ENCODE measurements around the gene SRP54.
"Not testable (repeated sequence)": the region's sequence is repeated elsewhere in the genome, so short reads cannot be mapped to it uniquely, and the experiment has no call there.

Gene SRP54

GRCh38 chr14:35052637-35053036, 69.8 kb downstream of the SRP54 start:
- Histone ChIP-seq H2BK120ac (ENCODE audit: insufficient read depth, low read length, poor library complexity) (no peak overlapping the region), H2BK12ac (ENCODE audit: low read length) (no peak overlapping the region), H3K4me1 (ENCODE audit: control insufficient read depth in 1 of 2, insufficient read depth in 2 of 2, low read length in 2 of 2) (no peaks in the 10 kb centered on the region), H2AFZ (ENCODE audit: insufficient read depth, low read length, poor library complexity) (no peak overlapping the region), H3K9ac (ENCODE audit: low read length) (no peak overlapping the region), H3K4me3 (ENCODE audit: low read depth, low read length) (no peak overlapping the region), H2AK5ac (ENCODE audit: low read length) (no peak overlapping the region), H4K8ac (ENCODE audit: low read depth, low read length) (no peak overlapping the region), H3K14ac (ENCODE audit: low read length) (no peak overlapping the region), H3K4me2 (ENCODE audit: low read length) (no peak overlapping the region), H3K79me1 (ENCODE audit: low read length) (no peaks in the 10 kb centered on the region), H3K23ac (ENCODE audit: low read length) (no peak overlapping the region), H3K27me3 (ENCODE audit: insufficient read depth, low read length) (no peaks in the 10 kb centered on the region), H3K79me2 (ENCODE audit: control insufficient read depth, insufficient read depth, low read length, poor library complexity) (no peaks in the 10 kb centered on the region), H3K27ac (ENCODE audit: low read depth, low read length) (no peak overlapping the region), H3K18ac (ENCODE audit: low read length) (no peak overlapping the region), H2BK5ac (ENCODE audit: low read depth, low read length, poor library complexity) (no peak overlapping the region), H4K91ac (ENCODE audit: low read depth, low read length) (no peak overlapping the region), H4K12ac (ENCODE audit: low read depth, low read length) (no peak overlapping the region), H3K9me3 (ENCODE audit: insufficient read depth, low read depth, low read length) (no peaks in the 10 kb centered on the region), H3K4ac (ENCODE audit: low read depth, low read length) (no peak overlapping the region), H3K36me3 (ENCODE audit: control insufficient read depth in 1 of 2, insufficient read depth in 2 of 2, low read length in 2 of 2) (peaks cover 16 to 17% of the 10 kb centered on the region in 2 experiments)
- WGBS (ENCODE audit: extremely low coverage, insufficient coverage, insufficient read length): no CpG with 5 or more reads among the region's 2 CpGs
- DNase-seq: no peak

GRCh38 chr14:35061113-35061791, 78.5 kb downstream of the SRP54 start:
- H3K9me3 ChIP-seq (ENCODE audit: insufficient read depth, low read depth, low read length); DNase-seq; H2AK5ac ChIP-seq (ENCODE audit: low read length); H3K4me1 ChIP-seq (ENCODE audit: control insufficient read depth in 1 of 2, insufficient read depth in 2 of 2, low read length in 2 of 2); H2BK12ac ChIP-seq (ENCODE audit: low read length); H4K8ac ChIP-seq (ENCODE audit: low read depth, low read length); H3K27me3 ChIP-seq (ENCODE audit: insufficient read depth, low read length); H4K91ac ChIP-seq (ENCODE audit: low read depth, low read length); H4K12ac ChIP-seq (ENCODE audit: low read depth, low read length); H3K14ac ChIP-seq (ENCODE audit: low read length); H3K4me3 ChIP-seq (ENCODE audit: low read depth, low read length); H2BK5ac ChIP-seq (ENCODE audit: low read depth, low read length, poor library complexity); H3K9ac ChIP-seq (ENCODE audit: low read length); H3K18ac ChIP-seq (ENCODE audit: low read length); H3K27ac ChIP-seq (ENCODE audit: low read depth, low read length); H2AFZ ChIP-seq (ENCODE audit: insufficient read depth, low read length, poor library complexity); H3K79me2 ChIP-seq (ENCODE audit: control insufficient read depth, insufficient read depth, low read length, poor library complexity); H2BK120ac ChIP-seq (ENCODE audit: insufficient read depth, low read length, poor library complexity); H3K79me1 ChIP-seq (ENCODE audit: low read length); H3K4ac ChIP-seq (ENCODE audit: low read depth, low read length); H3K23ac ChIP-seq (ENCODE audit: low read length): not testable (repeated sequence)
- Histone ChIP-seq H3K36me3 (ENCODE audit: control insufficient read depth in 1 of 2, insufficient read depth in 2 of 2, low read length in 2 of 2) (peaks cover 12 to 18% of the 10 kb centered on the region in 2 experiments), H3K4me2 (ENCODE audit: low read length) (peak overlapping the region; percentile 60)
- no CpG with 5 or more reads among the region's 1 CpG for WGBS (ENCODE audit: extremely low coverage, insufficient coverage, insufficient read length)

GRCh38 chr14:35065731-35066130, 82.9 kb downstream of the SRP54 start:
- no CpG with 5 or more reads among the region's 5 CpGs for WGBS (ENCODE audit: extremely low coverage, insufficient coverage, insufficient read length)
- not testable (repeated sequence) for H3K23ac ChIP-seq (ENCODE audit: low read length)

GRCh38 chr14:35068238-35069012, 85.6 kb downstream of the SRP54 start:
- Histone ChIP-seq H3K79me1 (ENCODE audit: low read length) (no peaks in the 10 kb centered on the region), H3K4me2 (ENCODE audit: low read length) (no peak overlapping the region), H2BK12ac (ENCODE audit: low read length) (no peak overlapping the region), H3K9ac (ENCODE audit: low read length) (no peak overlapping the region), H3K23ac (ENCODE audit: low read length) (no peak overlapping the region), H3K18ac (ENCODE audit: low read length) (no peak overlapping the region), H4K8ac (ENCODE audit: low read depth, low read length) (no peak overlapping the region), H3K36me3 (ENCODE audit: control insufficient read depth in 1 of 2, insufficient read depth in 2 of 2, low read length in 2 of 2) (peaks cover 2 to 15% of the 10 kb centered on the region in 2 experiments), H3K4me3 (ENCODE audit: low read depth, low read length) (no peak overlapping the region), H3K9me3 (ENCODE audit: insufficient read depth, low read depth, low read length) (no peaks in the 10 kb centered on the region), H4K12ac (ENCODE audit: low read depth, low read length) (no peak overlapping the region), H2BK5ac (ENCODE audit: low read depth, low read length, poor library complexity) (no peak overlapping the region), H4K91ac (ENCODE audit: low read depth, low read length) (no peak overlapping the region), H3K4ac (ENCODE audit: low read depth, low read length) (no peak overlapping the region), H3K79me2 (ENCODE audit: control insufficient read depth, insufficient read depth, low read length, poor library complexity) (no peaks in the 10 kb centered on the region), H3K14ac (ENCODE audit: low read length) (no peak overlapping the region), H3K27me3 (ENCODE audit: insufficient read depth, low read length) (no peaks in the 10 kb centered on the region), H2AFZ (ENCODE audit: insufficient read depth, low read length, poor library complexity) (no peak overlapping the region), H2BK120ac (ENCODE audit: insufficient read depth, low read length, poor library complexity) (no peak overlapping the region), H3K4me1 (ENCODE audit: control insufficient read depth in 1 of 2, insufficient read depth in 2 of 2, low read length in 2 of 2) (no peaks in the 10 kb centered on the region), H2AK5ac (ENCODE audit: low read length) (no peak overlapping the region), H3K27ac (ENCODE audit: low read depth, low read length) (no peak overlapping the region)
- no CpG with 5 or more reads among the region's 4 CpGs for WGBS (ENCODE audit: extremely low coverage, insufficient coverage, insufficient read length)
- no peak for DNase-seq

More at GRCh38 chr14:35065731-35066130, 82.9 kb downstream of the SRP54 start:
- not testable (repeated sequence) for H3K4ac ChIP-seq (ENCODE audit: low read depth, low read length); H3K4me2 ChIP-seq (ENCODE audit: low read length); H3K14ac ChIP-seq (ENCODE audit: low read length); H3K4me3 ChIP-seq (ENCODE audit: low read depth, low read length); H3K79me2 ChIP-seq (ENCODE audit: control insufficient read depth, insufficient read depth, low read length, poor library complexity); H4K8ac ChIP-seq (ENCODE audit: low read depth, low read length); H2AFZ ChIP-seq (ENCODE audit: insufficient read depth, low read length, poor library complexity); H3K4me1 ChIP-seq (ENCODE audit: control insufficient read depth in 1 of 2, insufficient read depth in 2 of 2, low read length in 2 of 2); H2BK120ac ChIP-seq (ENCODE audit: insufficient read depth, low read length, poor library complexity); H4K91ac ChIP-seq (ENCODE audit: low read depth, low read length); H3K27me3 ChIP-seq (ENCODE audit: insufficient read depth, low read length); DNase-seq; H3K9ac ChIP-seq (ENCODE audit: low read length); H3K79me1 ChIP-seq (ENCODE audit: low read length); H2BK12ac ChIP-seq (ENCODE audit: low read length); H3K18ac ChIP-seq (ENCODE audit: low read length); H3K27ac ChIP-seq (ENCODE audit: low read depth, low read length); H2AK5ac ChIP-seq (ENCODE audit: low read length); H2BK5ac ChIP-seq (ENCODE audit: low read depth, low read length, poor library complexity); H3K9me3 ChIP-seq (ENCODE audit: insufficient read depth, low read depth, low read length); H4K12ac ChIP-seq (ENCODE audit: low read depth, low read length)
- H3K36me3 ChIP-seq (ENCODE audit: control insufficient read depth in 1 of 2, insufficient read depth in 2 of 2, low read length in 2 of 2): peaks cover 2 to 12% of the 10 kb centered on the region in 2 experiments

Measured in trophoblast cell (in vitro differentiated cells and primary cell).